Esophagus muscularis mucosa (tissue), 4 donors: ENCODE data around the gene TPO. TPM values are rescaled to one million over a fixed set of nuclear protein-coding genes. Genes with fewer than 3 reads are reported as not detected.

Experiments used
- DNase-seq: peaks from one replicate; pipeline ENCODE4 v3.0.0-alpha.2; 2017; ENCODE audit errors: extremely low spot score
- H3K27ac ChIP-seq, 4 donors: fragments of 200-600 bp; sonication (generic); replicated peaks in 1 of 4; 1 replicate in 3 of 4; 2 replicates in 1 of 4; pipeline ENCODE4 v1.5.1; 2016 to 2019; ENCODE audit warnings: mild to moderate bottlenecking in 1 of 4
- H3K27me3 ChIP-seq, 4 donors: fragments of 200-600 bp; sonication (generic); one replicate each; pipeline versions ENCODE4 v1.5.1 to v1.6.0; 2016 to 2019
- H3K36me3 ChIP-seq, 4 donors: fragments of 200-600 bp; sonication (generic); one replicate each; pipeline ENCODE4 v1.5.1; 2016 to 2019
- H3K4me1 ChIP-seq, 4 donors: fragments of 200-600 bp; sonication (generic); one replicate each; pipeline ENCODE4 v1.5.1; 2016 to 2019
- H3K4me3 ChIP-seq, 4 donors: fragments of 200-600 bp; sonication (generic); 1 replicate in 2 of 4; 2 replicates in 2 of 4; pipeline ENCODE4 v1.5.1; 2016 to 2019; ENCODE audit warnings: mild to moderate bottlenecking in 4 of 4, moderate library complexity in 1 of 4
- H3K9me3 ChIP-seq, 4 donors: fragments of 200-600 bp; sonication (generic); 1 replicate in 3 of 4; 2 replicates in 1 of 4; pipeline ENCODE4 v1.5.1; 2016 to 2019
- EP300 ChIP-seq: sonication (generic); formaldehyde crosslinking; IDR thresholded peaks from one replicate; pipeline ENCODE4 v1.6.1; 2017; ENCODE audit warnings: antibody characterized with exemption
- POLR2A ChIP-seq: fragments of 450-650 bp; IDR thresholded peaks from one replicate; pipeline ENCODE4 v1.6.1; 2017; ENCODE audit warnings: antibody characterized with exemption, moderate library complexity, mild to moderate bottlenecking, low read depth
- POLR2AphosphoS5 ChIP-seq, 2 donors: sonication (generic); formaldehyde crosslinking; IDR thresholded peaks; one replicate each; pipeline ENCODE4 v1.6.1; 2017; ENCODE audit warnings: antibody characterized with exemption in 2 of 2
- WGBS: methylation state at CpG from one replicate; pipeline ENCODE4 v1.1.5; 2018; 5-methylcytosine and 5-hydroxymethylcytosine counted together
- intact Hi-C: fragments of 100-400 bp; cut with DNase I; formaldehyde crosslinking; loops from one replicate; pipeline ENCODE4 v1.15.1; 2023
- total RNA-seq, 4 donors: library from RNA; depleted of rRNA; stranded (reverse); fragments of >200 nt; gene quantifications; one replicate each; pipeline versions ENCODE4 v1.1.0 to v1.2.1, GENCODE V29; 2016
- TF ChIP-seq, protein P1 (sequence below), 3 experiments: fragments of 200-600 bp in 2 of 3; fragments of 450-650 bp in 1 of 3; sonication (generic) in 2 of 3; IDR thresholded peaks; one replicate each; pipeline ENCODE4 v1.5.1; 2017 to 2019; ENCODE audit warnings: antibody characterized with exemption in 3 of 3, mild to moderate bottlenecking in 2 of 3, moderate library complexity in 1 of 3

Gene TPO
- total RNA-seq: 10 to 100 TPM in 2 of 4 donors, 1 to 10 TPM in 2; 7.1 to 18.4 (median 10.4) TPM

DNA sequence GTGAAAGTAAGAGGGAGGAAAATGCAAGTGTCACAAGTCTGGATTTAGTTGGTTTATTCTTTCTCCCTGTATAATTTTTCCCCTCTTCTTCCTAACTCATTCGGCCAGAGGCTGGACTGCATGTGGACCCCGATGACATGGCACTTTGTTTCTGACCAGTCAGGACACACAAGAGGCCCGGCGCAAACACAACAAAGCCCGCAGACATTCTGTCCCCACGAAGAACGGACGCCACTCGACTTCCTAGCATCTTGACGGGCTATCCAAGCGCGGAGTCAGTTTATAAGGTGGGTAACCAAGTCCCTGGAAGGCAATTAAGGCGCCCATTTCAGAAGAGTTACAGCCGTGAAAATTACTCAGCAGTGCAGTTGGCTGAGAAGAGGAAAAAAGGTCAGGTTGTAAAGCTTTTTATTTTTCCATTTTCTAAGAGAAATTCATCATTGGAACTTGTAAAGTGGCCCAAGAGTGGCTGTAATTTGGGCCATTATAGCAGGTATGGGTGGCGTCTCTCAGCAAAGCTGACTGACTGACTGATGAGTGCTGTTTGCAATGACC, at the start of gene TPO:
Gene TPO (plus strand): TSS at position 308 of the 555 bp plus-strand sequence. CDS start 946 bp downstream, outside the sequence.
- Histone ChIP-seq H3K36me3 (peaks cover 0 to 45% (median 0%) of the 10 kb centered on the region in 4 donors), H3K27me3 (no peaks in the 10 kb centered on the region), H3K4me1 (no peaks in the 10 kb centered on the region), H3K27ac (no peak within 1 kb of the TSS), H3K9me3 (no peaks in the 10 kb centered on the region), H3K4me3 (no peak within 1 kb of the TSS)
- no peak for DNase-seq
- TF ChIP-seq POLR2AphosphoS5 (IDR thresholded peaks at IDR 0.05) (no peak), POLR2A (no peak), EP300 (no peak)
- TF ChIP-seq, protein P1, sequence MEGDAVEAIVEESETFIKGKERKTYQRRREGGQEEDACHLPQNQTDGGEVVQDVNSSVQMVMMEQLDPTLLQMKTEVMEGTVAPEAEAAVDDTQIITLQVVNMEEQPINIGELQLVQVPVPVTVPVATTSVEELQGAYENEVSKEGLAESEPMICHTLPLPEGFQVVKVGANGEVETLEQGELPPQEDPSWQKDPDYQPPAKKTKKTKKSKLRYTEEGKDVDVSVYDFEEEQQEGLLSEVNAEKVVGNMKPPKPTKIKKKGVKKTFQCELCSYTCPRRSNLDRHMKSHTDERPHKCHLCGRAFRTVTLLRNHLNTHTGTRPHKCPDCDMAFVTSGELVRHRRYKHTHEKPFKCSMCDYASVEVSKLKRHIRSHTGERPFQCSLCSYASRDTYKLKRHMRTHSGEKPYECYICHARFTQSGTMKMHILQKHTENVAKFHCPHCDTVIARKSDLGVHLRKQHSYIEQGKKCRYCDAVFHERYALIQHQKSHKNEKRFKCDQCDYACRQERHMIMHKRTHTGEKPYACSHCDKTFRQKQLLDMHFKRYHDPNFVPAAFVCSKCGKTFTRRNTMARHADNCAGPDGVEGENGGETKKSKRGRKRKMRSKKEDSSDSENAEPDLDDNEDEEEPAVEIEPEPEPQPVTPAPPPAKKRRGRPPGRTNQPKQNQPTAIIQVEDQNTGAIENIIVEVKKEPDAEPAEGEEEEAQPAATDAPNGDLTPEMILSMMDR (IDR thresholded peaks at IDR 0.05): no peak
- 85% methylated on average over 15 of the region's 15 CpGs for WGBS
- intact Hi-C loops: no loop called here

DNA sequence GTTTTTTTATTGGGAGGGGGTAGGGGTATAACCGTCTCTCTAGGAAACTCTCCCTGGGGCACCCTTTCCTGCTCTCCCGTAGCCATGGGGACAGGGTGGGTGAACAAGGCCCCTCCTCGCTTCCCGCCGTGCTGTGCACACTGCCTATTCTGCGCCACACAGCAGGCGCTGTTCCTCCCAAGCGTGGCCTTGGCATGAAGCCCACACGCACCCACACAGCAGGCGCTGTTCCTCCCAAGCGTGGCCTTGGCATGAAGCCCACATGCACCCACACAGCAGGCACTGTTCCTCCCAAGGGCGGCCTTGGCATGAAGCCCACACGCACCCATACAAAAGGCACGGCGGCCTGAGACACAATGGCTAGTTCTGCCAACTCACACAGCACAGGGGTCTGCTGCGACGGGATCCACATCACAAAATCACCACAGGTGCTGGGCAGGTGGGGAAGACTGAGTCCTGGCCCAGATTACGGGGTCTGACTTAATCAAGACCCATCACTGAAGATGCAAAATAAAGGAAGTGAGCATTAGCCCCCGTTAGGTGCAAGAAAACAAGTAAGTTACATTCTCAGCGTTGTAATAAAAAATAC, 46.6 kb upstream of the TPO start:
- no peaks in the 10 kb centered on the region for H3K4me1 ChIP-seq
- DNase-seq: no peak
- H3K27me3 ChIP-seq: no peaks in the 10 kb centered on the region
- TF ChIP-seq POLR2A (no peak), EP300 (no peak), POLR2AphosphoS5 (IDR thresholded peaks at IDR 0.05) (no peak)
- TF ChIP-seq, protein P1 (IDR thresholded peaks at IDR 0.05): no peak
- no peaks in the 10 kb centered on the region for H3K36me3 ChIP-seq
- H3K4me3 ChIP-seq: no peak overlapping the region
- H3K9me3 ChIP-seq: no peaks in the 10 kb centered on the region
- H3K27ac ChIP-seq: no peak overlapping the region
- 55% methylated on average over 20 of the region's 20 CpGs for WGBS
- intact Hi-C loops: no loop called here

DNA sequence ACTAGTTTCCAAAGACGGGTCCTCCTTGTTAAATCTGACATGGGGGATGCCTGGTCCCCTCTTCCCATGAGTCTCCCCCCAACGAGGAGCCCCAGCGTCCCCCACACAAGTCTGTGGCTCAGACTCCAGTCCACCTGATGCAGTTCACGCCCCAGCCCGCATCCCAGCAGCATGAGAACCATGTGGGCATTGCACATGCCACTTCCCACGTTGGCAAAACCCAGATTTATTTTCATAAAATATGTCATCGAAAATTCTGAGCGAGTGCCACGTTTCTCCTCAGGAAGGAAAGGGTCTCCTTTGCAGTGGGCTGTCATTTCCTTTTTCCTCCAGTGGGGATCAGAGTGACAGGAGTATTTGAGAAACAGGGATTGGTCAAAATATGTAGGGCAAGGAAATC, 45.7 kb upstream of the TPO start:
- Histone ChIP-seq H3K9me3 (no peaks in the 10 kb centered on the region), H3K27me3 (no peaks in the 10 kb centered on the region), H3K4me3 (no peak overlapping the region), H3K4me1 (no peaks in the 10 kb centered on the region), H3K27ac (no peak overlapping the region), H3K36me3 (no peaks in the 10 kb centered on the region)
- no peak for TF ChIP-seq EP300
- no peak for TF ChIP-seq POLR2AphosphoS5 (IDR thresholded peaks at IDR 0.05)
- TF ChIP-seq POLR2A: no peak
- TF ChIP-seq, protein P1 (IDR thresholded peaks at IDR 0.05): no peak
- 81% methylated on average over 9 of the region's 9 CpGs for WGBS
- intact Hi-C loops: no loop called here
- DNase-seq: no peak

DNA sequence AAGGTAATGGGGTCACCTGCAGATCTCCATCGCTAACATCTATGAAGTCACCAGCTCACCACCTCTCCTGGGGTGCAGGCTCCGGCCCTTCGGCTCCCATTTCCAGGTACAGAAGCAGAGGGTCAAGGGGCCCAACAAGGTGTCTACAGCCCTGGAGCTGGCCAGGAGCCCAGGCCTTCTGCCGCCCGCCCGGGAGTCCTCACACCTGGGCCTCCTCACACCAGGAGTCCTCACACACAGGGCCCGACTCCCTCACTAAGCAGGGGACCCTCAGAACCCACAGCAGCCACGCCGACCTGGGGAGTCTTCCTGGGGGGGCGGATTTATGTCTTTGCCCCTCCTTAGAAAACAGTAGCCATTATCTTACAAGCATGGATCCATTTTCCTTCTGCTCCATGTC, 43.4 kb upstream of the TPO start:
- WGBS: 87% methylated on average over 10 of the region's 10 CpGs
- Histone ChIP-seq H3K27me3 (no peaks in the 10 kb centered on the region), H3K27ac (no peak overlapping the region), H3K9me3 (no peaks in the 10 kb centered on the region), H3K4me1 (no peaks in the 10 kb centered on the region), H3K4me3 (no peak overlapping the region), H3K36me3 (no peaks in the 10 kb centered on the region)
- no peak for DNase-seq
- TF ChIP-seq, protein P1 (IDR thresholded peaks at IDR 0.05): no peak
- TF ChIP-seq EP300 (no peak), POLR2AphosphoS5 (IDR thresholded peaks at IDR 0.05) (no peak), POLR2A (no peak)
- intact Hi-C loops: no loop called here
